Measurements from ENCODE around the gene ZKSCAN4.

Gene ZKSCAN4

GRCh38 chr6:28208111-28208659 is 43.9 kb downstream of the ZKSCAN4 start:
- DNase-seq = no peak

GRCh38 chr6:28207510-28208110 is 44.5 kb downstream of the ZKSCAN4 start:
- peak; percentile 18 for DNase-seq

GRCh38 chr6:28206928-28207509 is 45.0 kb downstream of the ZKSCAN4 start:
- no peak for DNase-seq

GRCh38 chr6:28206527-28206926 is 45.5 kb downstream of the ZKSCAN4 start:
- DNase-seq = no peak

GRCh38 chr6:28205879-28206278 is 46.2 kb downstream of the ZKSCAN4 start:
- no peak for DNase-seq

- no peak for DNase-seq
Measured at GRCh38 chr6:28203201-28203600, 48.9 kb downstream of the ZKSCAN4 start.

GRCh38 chr6:28200020-28200419 is 52.0 kb downstream of the ZKSCAN4 start:
- no peak for DNase-seq

Data from stimulated activated CD4-positive, alpha-beta T cell treated with anti-CD3 and anti-CD28 coated beads, Interleukin-4, amount 100 ng/mL, for 1 hour (primary cell).